Activated naive CD8-positive, alpha-beta T cell (primary cell): ENCODE measurements around the gene UNC45A.

Experiments
- H3K27ac Mint-ChIP-seq: one replicate; pipeline ENCODE4 v1.8.0; 2021; ENCODE audit warnings: mixed read lengths
- H3K27me3 Mint-ChIP-seq: one replicate; pipeline ENCODE4 v1.8.0; 2021; ENCODE audit warnings: mixed read lengths
- H3K36me3 Mint-ChIP-seq: one replicate; pipeline ENCODE4 v1.8.0; 2021; ENCODE audit warnings: mixed read lengths
- H3K4me1 Mint-ChIP-seq: one replicate; pipeline ENCODE4 v1.8.0; 2021; ENCODE audit warnings: low read depth, mixed read lengths
- H3K4me3 Mint-ChIP-seq: one replicate; pipeline ENCODE4 v1.8.0; 2021; ENCODE audit warnings: mild to moderate bottlenecking, mixed read lengths
- H3K9me3 Mint-ChIP-seq: one replicate; pipeline ENCODE4 v1.8.0; 2021; ENCODE audit warnings: low read depth, mixed read lengths

The UNC45A gene

GRCh38 chr15:90955624-90956273 lies 20.7 kb downstream of the UNC45A start:
- Mint-ChIP-seq H3K4me3 (peak overlapping the region; percentile 86), H3K9me3 (no peaks in the 10 kb centered on the region), H3K27me3 (no peaks in the 10 kb centered on the region), H3K4me1 (peaks cover 16% of the 10 kb centered on the region), H3K36me3 (no peaks in the 10 kb centered on the region), H3K27ac (peak overlapping the region; percentile 61)

- Mint-ChIP-seq H3K4me3 (peak overlapping the region; percentile 86), H3K4me1 (peaks cover 16% of the 10 kb centered on the region), H3K9me3 (no peaks in the 10 kb centered on the region), H3K27ac (peak overlapping the region; percentile 61), H3K27me3 (no peaks in the 10 kb centered on the region), H3K36me3 (no peaks in the 10 kb centered on the region)
These were observed 21.4 kb downstream of the UNC45A start for GRCh38 chr15:90956274-90957030.

GRCh38 chr15:90957031-90957790 lies 22.1 kb downstream of the UNC45A start:
- Mint-ChIP-seq H3K9me3 (no peaks in the 10 kb centered on the region), H3K27ac (no peak overlapping the region), H3K4me1 (peaks cover 16% of the 10 kb centered on the region), H3K27me3 (no peaks in the 10 kb centered on the region), H3K36me3 (no peaks in the 10 kb centered on the region), H3K4me3 (peak overlapping the region; percentile 73)

GRCh38 chr15:90957791-90958190 lies 22.7 kb downstream of the UNC45A start:
- no peaks in the 10 kb centered on the region for H3K9me3 Mint-ChIP-seq
- peaks cover 16% of the 10 kb centered on the region for H3K4me1 Mint-ChIP-seq
- no peaks in the 10 kb centered on the region for H3K36me3 Mint-ChIP-seq
- peak overlapping the region; percentile 73 for H3K4me3 Mint-ChIP-seq
- no peak overlapping the region for H3K27ac Mint-ChIP-seq
- no peaks in the 10 kb centered on the region for H3K27me3 Mint-ChIP-seq

GRCh38 chr15:90959028-90959595 lies 24.0 kb downstream of the UNC45A start:
- H3K9me3 Mint-ChIP-seq = no peaks in the 10 kb centered on the region
- peaks cover 2% of the 10 kb centered on the region for H3K36me3 Mint-ChIP-seq
- no peaks in the 10 kb centered on the region for H3K27me3 Mint-ChIP-seq
- peaks cover 12% of the 10 kb centered on the region for H3K4me1 Mint-ChIP-seq
- H3K4me3 Mint-ChIP-seq = no peak overlapping the region
- H3K27ac Mint-ChIP-seq = no peak overlapping the region

GRCh38 chr15:90959894-90960293 lies 24.8 kb downstream of the UNC45A start:
- H3K9me3 Mint-ChIP-seq = no peaks in the 10 kb centered on the region
- H3K36me3 Mint-ChIP-seq = peaks cover 2% of the 10 kb centered on the region
- no peak overlapping the region for H3K27ac Mint-ChIP-seq

GRCh38 chr15:90960298-90961091 lies 25.4 kb downstream of the UNC45A start:
- Mint-ChIP-seq H3K4me3 (no peak overlapping the region), H3K9me3 (no peaks in the 10 kb centered on the region), H3K4me1 (peaks cover 10% of the 10 kb centered on the region), H3K27ac (no peak overlapping the region), H3K36me3 (peaks cover 2% of the 10 kb centered on the region), H3K27me3 (no peaks in the 10 kb centered on the region)

More at GRCh38 chr15:90959894-90960293, 24.8 kb downstream of the UNC45A start:
- Mint-ChIP-seq H3K4me3 (no peak overlapping the region), H3K27me3 (no peaks in the 10 kb centered on the region), H3K4me1 (peaks cover 10% of the 10 kb centered on the region)

GRCh38 chr15:90962021-90962420 lies 26.9 kb downstream of the UNC45A start:
- no peak overlapping the region for H3K27ac Mint-ChIP-seq
- no peak overlapping the region for H3K4me3 Mint-ChIP-seq

GRCh38 chr15:90966262-90966661 lies 31.2 kb downstream of the UNC45A start:
- H3K4me1 Mint-ChIP-seq = no peaks in the 10 kb centered on the region
- H3K36me3 Mint-ChIP-seq = peaks cover 2% of the 10 kb centered on the region
- H3K4me3 Mint-ChIP-seq = no peak overlapping the region
- peak overlapping the region; percentile 1 for H3K27ac Mint-ChIP-seq
- H3K9me3 Mint-ChIP-seq = no peaks in the 10 kb centered on the region
- no peaks in the 10 kb centered on the region for H3K27me3 Mint-ChIP-seq

More at GRCh38 chr15:90962021-90962420, 26.9 kb downstream of the UNC45A start:
- Mint-ChIP-seq H3K27me3 (no peaks in the 10 kb centered on the region), H3K4me1 (peaks cover 2% of the 10 kb centered on the region), H3K36me3 (peaks cover 2% of the 10 kb centered on the region), H3K9me3 (no peaks in the 10 kb centered on the region)

- H3K4me3 Mint-ChIP-seq = no peak overlapping the region
- no peaks in the 10 kb centered on the region for H3K4me1 Mint-ChIP-seq
- no peaks in the 10 kb centered on the region for H3K9me3 Mint-ChIP-seq
- peaks cover 2% of the 10 kb centered on the region for H3K36me3 Mint-ChIP-seq
- no peaks in the 10 kb centered on the region for H3K27me3 Mint-ChIP-seq
- peak overlapping the region; percentile 28 for H3K27ac Mint-ChIP-seq
These were observed 32.1 kb downstream of the UNC45A start for GRCh38 chr15:90967206-90967605.

- no peaks in the 10 kb centered on the region for H3K27me3 Mint-ChIP-seq
- H3K36me3 Mint-ChIP-seq = peaks cover 2% of the 10 kb centered on the region
- no peaks in the 10 kb centered on the region for H3K9me3 Mint-ChIP-seq
- H3K4me3 Mint-ChIP-seq = no peak overlapping the region
- no peaks in the 10 kb centered on the region for H3K4me1 Mint-ChIP-seq
- H3K27ac Mint-ChIP-seq = no peak overlapping the region
These were observed 33.3 kb downstream of the UNC45A start for GRCh38 chr15:90968434-90968833.

- H3K9me3 Mint-ChIP-seq = no peaks in the 10 kb centered on the region
- H3K27ac Mint-ChIP-seq = no peak overlapping the region
- no peaks in the 10 kb centered on the region for H3K4me1 Mint-ChIP-seq
- H3K36me3 Mint-ChIP-seq = peaks cover under 1% of the 10 kb centered on the region
- no peaks in the 10 kb centered on the region for H3K27me3 Mint-ChIP-seq
- no peak overlapping the region for H3K4me3 Mint-ChIP-seq
These were observed 35.2 kb downstream of the UNC45A start for GRCh38 chr15:90970274-90970673.

- Mint-ChIP-seq H3K4me3 (no peak overlapping the region), H3K27ac (no peak overlapping the region), H3K9me3 (no peaks in the 10 kb centered on the region), H3K36me3 (peaks cover 4% of the 10 kb centered on the region), H3K27me3 (no peaks in the 10 kb centered on the region), H3K4me1 (no peaks in the 10 kb centered on the region)
These were observed 37.0 kb downstream of the UNC45A start for GRCh38 chr15:90972133-90972532.

- H3K27ac Mint-ChIP-seq = no peak overlapping the region
- peaks cover 7% of the 10 kb centered on the region for H3K36me3 Mint-ChIP-seq
- H3K4me3 Mint-ChIP-seq = no peak overlapping the region
- H3K27me3 Mint-ChIP-seq = no peaks in the 10 kb centered on the region
- peaks cover 1% of the 10 kb centered on the region for H3K4me1 Mint-ChIP-seq
- H3K9me3 Mint-ChIP-seq = no peaks in the 10 kb centered on the region
These were observed 39.1 kb downstream of the UNC45A start for GRCh38 chr15:90974216-90974615.
